CD4-positive, alpha-beta T cell (primary cell): Measurements from ENCODE around the gene SPRR1B. TPM values are rescaled to one million over a fixed set of nuclear protein-coding genes. Genes with fewer than 3 reads are reported as not detected.

Source experiments
- ATAC-seq: fragments of 200-7000 bp; cut with Tn5 transposase; one replicate; pipeline ENCODE4 v1.10.0; 2022; ENCODE audit warnings: mild to moderate bottlenecking; ENCODE audit not compliant: poor library complexity
- CTCF ChIA-PET: fragments of 350-600 bp; sonication (Branson Sonifier 250); formaldehyde crosslinking; loops from one replicate; lab custom pipeline; 2021; ENCODE audit warnings: antibody characterized with exemption, inconsistent platforms; lab: Charles Lee
- POLR2A ChIA-PET: fragments of 350-600 bp; sonication (Branson Sonifier 250); formaldehyde crosslinking; loops from one replicate; lab custom pipeline; 2021; ENCODE audit warnings: antibody characterized with exemption, inconsistent platforms; lab: Charles Lee
- DNase-seq, 14 experiments: peaks; one replicate each; pipeline ENCODE4 v3.0.0-alpha.2; 2013 to 2020; ENCODE audit warnings: mixed read lengths in 2 of 14
- H3K27ac ChIP-seq, 2 donors: one replicate each; pipeline versions ENCODE4 v1.5.1 to v1.7.0; 2013; ENCODE audit warnings: low read length in 2 of 2, low read depth in 1 of 2, mild to moderate bottlenecking in 1 of 2
- H3K27me3 ChIP-seq, 2 experiments: 1 replicate in 1 of 2; 2 replicates in 1 of 2; pipeline versions ENCODE4 v1.6.1 to v1.7.0; 2013; ENCODE audit warnings: low read length in 2 of 2, control low read depth in 1 of 2, mild to moderate bottlenecking in 1 of 2, moderate library complexity in 1 of 2; ENCODE audit not compliant: insufficient read depth in 2 of 2, control insufficient read depth in 1 of 2
- H3K36me3 ChIP-seq: one replicate; pipeline ENCODE4 v1.6.1; 2013; ENCODE audit warnings: low read length, control low read depth; ENCODE audit not compliant: insufficient read depth
- H3K4me1 ChIP-seq: one replicate; pipeline ENCODE4 v1.6.1; 2013; ENCODE audit warnings: low read length, control low read depth; ENCODE audit not compliant: insufficient read depth
- H3K4me3 ChIP-seq: one replicate; pipeline ENCODE4 v1.5.1; 2013; ENCODE audit warnings: mild to moderate bottlenecking, low read length, moderate library complexity
- H3K9me3 ChIP-seq, 2 experiments: 1 replicate in 1 of 2; 2 replicates in 1 of 2; pipeline versions ENCODE4 v1.6.1 to v1.7.0; 2013; ENCODE audit warnings: low read length in 2 of 2, mild to moderate bottlenecking in 2 of 2, control low read depth in 1 of 2, moderate library complexity in 1 of 2; ENCODE audit not compliant: control insufficient read depth in 1 of 2, insufficient read depth in 1 of 2
- H3K27ac Mint-ChIP-seq: one replicate; pipeline ENCODE4 v1.8.0; 2020; ENCODE audit warnings: mixed read lengths
- H3K27me3 Mint-ChIP-seq: one replicate; pipeline ENCODE4 v1.8.0; 2021; ENCODE audit warnings: mixed read lengths
- H3K36me3 Mint-ChIP-seq: one replicate; pipeline ENCODE4 v1.8.0; 2021; ENCODE audit warnings: low read depth, mixed read lengths
- H3K4me1 Mint-ChIP-seq: one replicate; pipeline ENCODE4 v1.8.0; 2021; ENCODE audit warnings: low read depth, mixed read lengths
- H3K4me3 Mint-ChIP-seq: one replicate; pipeline ENCODE4 v1.8.0; 2020; ENCODE audit warnings: mild to moderate bottlenecking, mixed read lengths
- H3K9me3 Mint-ChIP-seq: one replicate; pipeline ENCODE4 v1.8.0; 2020; ENCODE audit warnings: mixed read lengths
- intact Hi-C, 2 experiments: fragments of 100-400 bp; cut with DNase I in 1 of 2; cut with micrococcal nuclease in 1 of 2; formaldehyde crosslinking; loops; one replicate each; pipeline versions ENCODE4 v1.15.1 to v1.9.0; 2023 to 2025; cut with DNase I, micrococcal nuclease
- total RNA-seq, 174 experiments: library from RNA in 2 of 174; stranded (reverse) in 2 of 174; gene quantifications; one replicate each; pipeline ENCODE4 v1.2.3 and lab custom pipeline; 2021 to 2026
- TF ChIP-seq, protein P1 (sequence below): fragments of 200-600 bp; IDR thresholded peaks from one replicate; pipeline ENCODE4 v1.8.0; 2022; ENCODE audit warnings: antibody characterized with exemption, mild to moderate bottlenecking

Gene SPRR1B
- total RNA-seq, 2 experiments from 2014 or later, result not detected

DNA sequence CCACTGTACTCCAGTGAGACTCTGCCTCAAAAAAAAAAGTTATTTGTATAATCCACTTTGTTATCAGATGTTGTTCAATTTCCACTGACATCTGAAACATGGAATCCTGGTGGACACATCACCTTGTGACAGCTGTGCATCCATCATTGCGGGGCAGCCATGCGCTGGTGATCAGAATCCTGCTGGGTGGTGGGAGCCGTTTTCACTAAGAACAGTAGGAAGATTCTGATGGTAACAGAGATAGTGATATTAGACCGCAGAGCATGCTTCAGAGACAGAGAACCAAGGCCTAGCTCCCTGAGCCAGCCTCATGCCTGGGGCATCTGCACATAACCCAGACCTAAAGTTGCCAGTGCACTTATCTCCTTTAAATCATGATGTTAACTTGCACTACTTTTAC is 32.5 kb upstream of the SPRR1B start:
- Mint-ChIP-seq H3K27me3 (peaks cover 28% of the 10 kb centered on the region), H3K36me3 (no peaks in the 10 kb centered on the region), H3K4me3 (no peak overlapping the region), H3K9me3 (no peaks in the 10 kb centered on the region), H3K4me1 (no peaks in the 10 kb centered on the region), H3K27ac (no peak overlapping the region)
- Histone ChIP-seq H3K27ac (no peak overlapping the region), H3K9me3 (no peaks in the 10 kb centered on the region), H3K4me1 (no peaks in the 10 kb centered on the region), H3K27me3 (peaks cover 0 to 2% of the 10 kb centered on the region in 2 experiments), H3K4me3 (no peak overlapping the region), H3K36me3 (no peaks in the 10 kb centered on the region)
- intact Hi-C loops, result no loop called here
- ChIA-PET POLR2A (no interaction called here), CTCF (no interaction called here)
- ATAC-seq (no peak), DNase-seq (no peak)
- TF ChIP-seq, protein P1, sequence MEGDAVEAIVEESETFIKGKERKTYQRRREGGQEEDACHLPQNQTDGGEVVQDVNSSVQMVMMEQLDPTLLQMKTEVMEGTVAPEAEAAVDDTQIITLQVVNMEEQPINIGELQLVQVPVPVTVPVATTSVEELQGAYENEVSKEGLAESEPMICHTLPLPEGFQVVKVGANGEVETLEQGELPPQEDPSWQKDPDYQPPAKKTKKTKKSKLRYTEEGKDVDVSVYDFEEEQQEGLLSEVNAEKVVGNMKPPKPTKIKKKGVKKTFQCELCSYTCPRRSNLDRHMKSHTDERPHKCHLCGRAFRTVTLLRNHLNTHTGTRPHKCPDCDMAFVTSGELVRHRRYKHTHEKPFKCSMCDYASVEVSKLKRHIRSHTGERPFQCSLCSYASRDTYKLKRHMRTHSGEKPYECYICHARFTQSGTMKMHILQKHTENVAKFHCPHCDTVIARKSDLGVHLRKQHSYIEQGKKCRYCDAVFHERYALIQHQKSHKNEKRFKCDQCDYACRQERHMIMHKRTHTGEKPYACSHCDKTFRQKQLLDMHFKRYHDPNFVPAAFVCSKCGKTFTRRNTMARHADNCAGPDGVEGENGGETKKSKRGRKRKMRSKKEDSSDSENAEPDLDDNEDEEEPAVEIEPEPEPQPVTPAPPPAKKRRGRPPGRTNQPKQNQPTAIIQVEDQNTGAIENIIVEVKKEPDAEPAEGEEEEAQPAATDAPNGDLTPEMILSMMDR, result no peak

DNA sequence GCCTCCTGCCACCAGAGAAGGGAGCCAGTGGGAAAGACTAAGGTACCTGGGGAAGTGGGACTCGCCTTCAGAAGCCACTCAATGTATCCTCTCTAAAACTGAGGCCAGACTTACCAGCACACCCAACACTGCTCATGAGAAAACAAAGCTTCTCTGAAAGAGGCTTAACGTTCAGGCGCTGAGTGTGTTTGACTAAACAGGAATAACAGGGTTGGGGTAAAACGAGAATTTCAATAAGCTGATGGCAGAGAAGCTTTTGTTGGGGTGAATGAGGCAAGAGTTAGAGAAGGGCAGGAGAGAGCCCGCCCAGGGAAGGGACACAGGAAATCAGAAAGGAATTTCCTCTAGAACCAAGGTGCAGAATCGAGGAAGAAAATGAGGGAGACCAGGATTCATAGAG is 31.2 kb upstream of the SPRR1B start:
- Mint-ChIP-seq H3K27ac (no peak overlapping the region), H3K4me3 (no peak overlapping the region), H3K4me1 (no peaks in the 10 kb centered on the region), H3K9me3 (no peaks in the 10 kb centered on the region), H3K27me3 (peaks cover 35% of the 10 kb centered on the region), H3K36me3 (no peaks in the 10 kb centered on the region)
- Histone ChIP-seq H3K27ac (no peak overlapping the region), H3K4me1 (no peaks in the 10 kb centered on the region), H3K27me3 (peaks cover 0 to 2% of the 10 kb centered on the region in 2 experiments), H3K9me3 (no peaks in the 10 kb centered on the region), H3K36me3 (no peaks in the 10 kb centered on the region), H3K4me3 (no peak overlapping the region)
- DNase-seq (no peak), ATAC-seq (no peak)
- TF ChIP-seq, protein P1, result no peak
- CTCF ChIA-PET, result no interaction called here
- POLR2A ChIA-PET, result no interaction called here
- intact Hi-C loops, result no loop called here

DNA sequence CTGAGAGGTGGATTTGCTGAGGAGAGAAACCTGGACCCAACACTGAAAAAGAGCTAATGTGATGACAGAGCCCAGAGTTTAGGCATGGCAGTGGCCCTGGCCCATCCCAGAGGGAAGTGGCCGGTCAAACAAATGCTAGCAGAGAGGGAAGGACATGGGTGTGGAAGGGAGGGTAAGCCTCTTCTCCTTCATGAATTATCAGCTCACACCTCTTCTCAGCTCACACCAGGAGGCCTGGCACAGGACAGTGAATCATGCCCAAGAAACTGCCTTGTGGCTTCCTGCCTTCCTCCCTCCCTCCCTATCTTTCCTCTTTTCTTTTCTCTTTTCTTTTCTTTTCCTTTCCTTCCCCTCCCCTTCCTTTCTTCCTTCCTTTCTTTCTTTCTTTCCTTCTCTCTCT is 30.7 kb upstream of the SPRR1B start:
- Histone ChIP-seq H3K4me1 (no peaks in the 10 kb centered on the region), H3K36me3 (no peaks in the 10 kb centered on the region), H3K9me3 (no peaks in the 10 kb centered on the region), H3K27me3 (peaks cover 0 to 2% of the 10 kb centered on the region in 2 experiments), H3K27ac (no peak overlapping the region), H3K4me3 (no peak overlapping the region)
- CTCF ChIA-PET, result no interaction called here
- Mint-ChIP-seq H3K4me3 (no peak overlapping the region), H3K4me1 (no peaks in the 10 kb centered on the region), H3K36me3 (no peaks in the 10 kb centered on the region), H3K27ac (no peak overlapping the region), H3K27me3 (peaks cover 32% of the 10 kb centered on the region), H3K9me3 (no peaks in the 10 kb centered on the region)
- intact Hi-C loops, result no loop called here
- ATAC-seq, result no peak
- DNase-seq, result no peak
- TF ChIP-seq, protein P1, result no peak
- POLR2A ChIA-PET, result no interaction called here
